Astrocyte (in vitro differentiated cells and primary cell): Measurements from ENCODE around the gene DTNBP1. TPM values are rescaled to one million over a fixed set of nuclear protein-coding genes. Genes with fewer than 3 reads are reported as not detected.

Experiments
- DNase-seq: peaks from one replicate; pipeline ENCODE4 v3.0.0-alpha.2; 2010; ENCODE audit warnings: low read depth
- FAIRE-seq: peaks from 2 replicates; lab custom pipeline; 2011; peaks lifted over from hg19 to GRCh38; lab: Jason Lieb, UNC
- H2AFZ ChIP-seq: 2 replicates; pipeline ENCODE4 v1.6.0; 2012; ENCODE audit warnings: low read depth, low read length, inconsistent platforms
- H3K27ac ChIP-seq: 2 replicates; pipeline ENCODE4 v1.5.1; 2011; ENCODE audit warnings: low read depth, low read length, inconsistent platforms
- H3K27me3 ChIP-seq: 2 replicates; pipeline ENCODE4 v1.6.0; 2011; ENCODE audit warnings: low read length, inconsistent platforms; ENCODE audit not compliant: insufficient read depth
- H3K36me3 ChIP-seq: 2 replicates; pipeline ENCODE4 v1.5.1; 2011; ENCODE audit warnings: low read length, inconsistent platforms; ENCODE audit not compliant: insufficient read depth
- H3K4me1 ChIP-seq: 2 replicates; pipeline ENCODE4 v1.5.1; 2011; ENCODE audit warnings: low read length, inconsistent platforms; ENCODE audit not compliant: insufficient read depth
- H3K4me2 ChIP-seq: 2 replicates; pipeline ENCODE4 v1.6.0; 2012; ENCODE audit warnings: low read length, inconsistent platforms
- H3K4me3 ChIP-seq: 2 replicates; pipeline ENCODE4 v1.5.1; 2011; ENCODE audit warnings: low read depth, mild to moderate bottlenecking, low read length, inconsistent platforms; ENCODE audit not compliant: insufficient read depth
- H3K79me2 ChIP-seq: 2 replicates; pipeline ENCODE4 v1.6.0; 2012; ENCODE audit warnings: mild to moderate bottlenecking, low read length, inconsistent platforms; ENCODE audit not compliant: insufficient read depth
- H3K9ac ChIP-seq: 2 replicates; pipeline ENCODE4 v1.6.0; 2012; ENCODE audit warnings: mild to moderate bottlenecking, low read length, inconsistent platforms
- H3K9me3 ChIP-seq: 2 replicates; pipeline ENCODE4 v1.5.1; 2012; ENCODE audit warnings: low read depth, mild to moderate bottlenecking, low read length, inconsistent platforms; ENCODE audit not compliant: insufficient read depth
- H4K20me1 ChIP-seq: 2 replicates; pipeline ENCODE4 v1.6.0; 2012; ENCODE audit warnings: low read length, inconsistent platforms; ENCODE audit not compliant: insufficient read depth
- H3K27ac Mint-ChIP-seq: one replicate; pipeline ENCODE4 v1.8.0; 2021; ENCODE audit warnings: mild to moderate bottlenecking, mixed read lengths; ENCODE audit not compliant: unreplicated experiment
- H3K27me3 Mint-ChIP-seq: one replicate; pipeline ENCODE4 v1.8.0; 2021; ENCODE audit warnings: low read depth, mixed read lengths; ENCODE audit not compliant: unreplicated experiment
- H3K36me3 Mint-ChIP-seq: one replicate; pipeline ENCODE4 v1.8.0; 2021; ENCODE audit warnings: low read depth, mixed read lengths; ENCODE audit not compliant: unreplicated experiment
- H3K4me1 Mint-ChIP-seq: one replicate; pipeline ENCODE4 v1.8.0; 2021; ENCODE audit warnings: low read depth, mixed read lengths; ENCODE audit not compliant: unreplicated experiment
- H3K4me3 Mint-ChIP-seq: one replicate; pipeline ENCODE4 v1.8.0; 2021; ENCODE audit warnings: mild to moderate bottlenecking, moderate library complexity, mixed read lengths; ENCODE audit not compliant: unreplicated experiment
- H3K9me3 Mint-ChIP-seq: one replicate; pipeline ENCODE4 v1.8.0; 2021; ENCODE audit warnings: mild to moderate bottlenecking, mixed read lengths; ENCODE audit not compliant: unreplicated experiment
- EZH2 ChIP-seq: IDR thresholded peaks from 2 replicates; pipeline ENCODE4 v1.6.1; 2012; ENCODE audit warnings: mild to moderate bottlenecking, low read length, inconsistent platforms; ENCODE audit not compliant: insufficient read depth
- total RNA-seq: library from RNA; stranded (reverse); gene quantifications from 2 replicates; pipeline ENCODE4 v1.2.1, GENCODE V29; 2021
- TF ChIP-seq, protein P1 (sequence below): IDR thresholded peaks from 2 replicates; pipeline ENCODE4 v1.5.1; 2011; ENCODE audit warnings: low read depth, mild to moderate bottlenecking, inconsistent platforms, low read length, moderate library complexity; ENCODE audit not compliant: insufficient read depth

DTNBP1 gene
- total RNA-seq, 1 donor from 2014 or later: 13.0 TPM

DNA sequence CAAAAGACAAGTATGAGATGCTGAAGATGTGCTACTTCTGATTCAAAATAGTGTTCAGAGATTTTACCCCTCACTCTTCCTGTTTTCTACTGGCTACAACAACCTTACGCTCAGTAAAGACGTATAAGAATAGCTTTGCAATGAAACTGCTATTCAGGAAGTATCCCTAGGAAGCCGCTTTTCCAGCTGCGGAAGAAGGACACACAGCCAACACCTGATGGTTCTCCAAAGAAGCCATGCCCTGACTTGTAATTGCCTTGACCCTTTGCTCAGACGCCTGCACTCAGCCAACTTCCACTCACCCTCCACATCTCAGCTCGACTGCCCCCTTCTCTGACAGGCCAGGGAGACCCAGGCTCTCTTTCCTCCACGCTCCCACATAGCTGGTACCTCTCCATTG lies 111.6 kb downstream of the DTNBP1 start:
- no peaks in the 10 kb centered on the region for H3K27me3 Mint-ChIP-seq
- H3K9ac ChIP-seq: no peak overlapping the region

GRCh38 chr6:15550546-15551123 lies 112.2 kb downstream of the DTNBP1 start:
- H3K27me3 ChIP-seq: no peaks in the 10 kb centered on the region
- no peaks in the 10 kb centered on the region for H3K36me3 Mint-ChIP-seq
- H3K9ac ChIP-seq: no peak overlapping the region
- H3K27ac Mint-ChIP-seq: no peak overlapping the region
- H3K9me3 Mint-ChIP-seq: no peaks in the 10 kb centered on the region
- DNase-seq (no peak), FAIRE-seq (no peak)
- no peak overlapping the region for H3K4me3 ChIP-seq
- TF ChIP-seq, protein P1, sequence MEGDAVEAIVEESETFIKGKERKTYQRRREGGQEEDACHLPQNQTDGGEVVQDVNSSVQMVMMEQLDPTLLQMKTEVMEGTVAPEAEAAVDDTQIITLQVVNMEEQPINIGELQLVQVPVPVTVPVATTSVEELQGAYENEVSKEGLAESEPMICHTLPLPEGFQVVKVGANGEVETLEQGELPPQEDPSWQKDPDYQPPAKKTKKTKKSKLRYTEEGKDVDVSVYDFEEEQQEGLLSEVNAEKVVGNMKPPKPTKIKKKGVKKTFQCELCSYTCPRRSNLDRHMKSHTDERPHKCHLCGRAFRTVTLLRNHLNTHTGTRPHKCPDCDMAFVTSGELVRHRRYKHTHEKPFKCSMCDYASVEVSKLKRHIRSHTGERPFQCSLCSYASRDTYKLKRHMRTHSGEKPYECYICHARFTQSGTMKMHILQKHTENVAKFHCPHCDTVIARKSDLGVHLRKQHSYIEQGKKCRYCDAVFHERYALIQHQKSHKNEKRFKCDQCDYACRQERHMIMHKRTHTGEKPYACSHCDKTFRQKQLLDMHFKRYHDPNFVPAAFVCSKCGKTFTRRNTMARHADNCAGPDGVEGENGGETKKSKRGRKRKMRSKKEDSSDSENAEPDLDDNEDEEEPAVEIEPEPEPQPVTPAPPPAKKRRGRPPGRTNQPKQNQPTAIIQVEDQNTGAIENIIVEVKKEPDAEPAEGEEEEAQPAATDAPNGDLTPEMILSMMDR: no peak
- no peak for TF ChIP-seq EZH2
- H3K79me2 ChIP-seq: no peaks in the 10 kb centered on the region
- no peaks in the 10 kb centered on the region for H3K36me3 ChIP-seq
- H3K4me1 ChIP-seq: no peaks in the 10 kb centered on the region
- H2AFZ ChIP-seq: no peak overlapping the region
- peaks cover 5% of the 10 kb centered on the region for H4K20me1 ChIP-seq
- no peak overlapping the region for H3K4me2 ChIP-seq
- H3K27ac ChIP-seq: no peak overlapping the region
- H3K9me3 ChIP-seq: no peaks in the 10 kb centered on the region
- H3K27me3 Mint-ChIP-seq: no peaks in the 10 kb centered on the region
- no peak overlapping the region for H3K4me3 Mint-ChIP-seq
- peaks cover 17% of the 10 kb centered on the region for H3K4me1 Mint-ChIP-seq

More for the DNA sequence above, 111.6 kb downstream of the DTNBP1 start:
- no peak for FAIRE-seq
- Mint-ChIP-seq H3K27ac (no peak overlapping the region), H3K4me3 (no peak overlapping the region), H3K36me3 (no peaks in the 10 kb centered on the region), H3K4me1 (peaks cover 17% of the 10 kb centered on the region), H3K9me3 (no peaks in the 10 kb centered on the region)
- Histone ChIP-seq H3K9me3 (no peaks in the 10 kb centered on the region), H3K4me2 (peak overlapping the region; percentile 19), H3K27me3 (no peaks in the 10 kb centered on the region), H2AFZ (no peak overlapping the region), H3K4me3 (no peak overlapping the region), H3K36me3 (no peaks in the 10 kb centered on the region), H4K20me1 (peaks cover 5% of the 10 kb centered on the region), H3K79me2 (no peaks in the 10 kb centered on the region), H3K27ac (no peak overlapping the region), H3K4me1 (no peaks in the 10 kb centered on the region)
- no peak for TF ChIP-seq EZH2
- TF ChIP-seq, protein P1: no peak
- DNase-seq: no peak

DNA sequence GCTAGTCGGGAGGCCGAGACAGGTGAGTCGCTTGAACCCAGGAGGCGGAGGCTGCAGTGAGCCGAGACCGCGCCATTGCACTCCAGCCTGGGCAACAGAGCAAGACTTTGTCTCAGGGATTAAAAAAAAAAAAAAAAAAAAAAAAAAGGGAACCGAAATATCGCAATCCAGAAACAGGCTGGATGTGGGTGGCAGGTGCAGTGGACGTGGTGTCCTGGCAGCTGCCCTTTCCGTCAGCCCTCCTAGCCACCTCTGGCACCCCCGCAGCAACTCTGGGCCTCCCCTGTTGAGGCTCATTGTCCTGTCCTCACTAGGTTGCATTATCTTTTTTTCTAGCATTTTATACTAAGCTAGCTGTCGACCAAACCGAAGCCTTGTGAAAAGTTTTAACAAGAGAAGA lies 113.5 kb downstream of the DTNBP1 start:
- H3K9me3 Mint-ChIP-seq: no peaks in the 10 kb centered on the region
- no peak overlapping the region for H3K27ac Mint-ChIP-seq
- no peak overlapping the region for H3K9ac ChIP-seq
- no peak overlapping the region for H3K4me3 Mint-ChIP-seq
- no peaks in the 10 kb centered on the region for H3K79me2 ChIP-seq
- no peak for DNase-seq
- no peak for FAIRE-seq
- no peaks in the 10 kb centered on the region for H3K36me3 Mint-ChIP-seq
- no peak overlapping the region for H2AFZ ChIP-seq
- H3K4me2 ChIP-seq: no peak overlapping the region
- H3K4me1 ChIP-seq: no peaks in the 10 kb centered on the region
- H3K36me3 ChIP-seq: no peaks in the 10 kb centered on the region
- H3K9me3 ChIP-seq: no peaks in the 10 kb centered on the region
- H3K4me1 Mint-ChIP-seq: peaks cover 15% of the 10 kb centered on the region
- no peak overlapping the region for H3K4me3 ChIP-seq
- TF ChIP-seq, protein P1: no peak
- TF ChIP-seq EZH2: no peak
- H4K20me1 ChIP-seq: peaks cover 5% of the 10 kb centered on the region
- no peak overlapping the region for H3K27ac ChIP-seq
- H3K27me3 Mint-ChIP-seq: no peaks in the 10 kb centered on the region
- H3K27me3 ChIP-seq: no peaks in the 10 kb centered on the region
